Activated T-cell treated with anti-CD3 and anti-CD28 coated beads, Interleukin-2, amount 50 U/mL, for 4 hours (primary cell): ENCODE results near the gene RYR1. TPM values are rescaled to one million over a fixed set of nuclear protein-coding genes. Genes with fewer than 3 reads are reported as not detected.
A peak's percentile ranks its signal among the peaks of the same experiment; 100 is the strongest.
"Not testable (repeated sequence)": the region's sequence is repeated elsewhere in the genome, so short reads cannot be mapped to it uniquely, and the experiment has no call there.

ENCODE experiments used
- ATAC-seq, 2 donors: fragments of 200-7000 bp; cut with Tn5 transposase; one replicate each; pipeline ENCODE4 v1.10.0; 2021
- DNase-seq: peaks from one replicate; pipeline ENCODE4 v3.0.0-alpha.2; 2020
- H3K27me3 Mint-ChIP-seq: one replicate; pipeline ENCODE4 v1.8.0; 2021; ENCODE audit warnings: low read depth, mixed read lengths
- H3K36me3 Mint-ChIP-seq: one replicate; pipeline ENCODE4 v1.8.0; 2022; ENCODE audit warnings: mixed read lengths; ENCODE audit not compliant: insufficient read depth
- H3K4me1 Mint-ChIP-seq: one replicate; pipeline ENCODE4 v1.8.0; 2021; ENCODE audit warnings: low read depth, mixed read lengths
- H3K4me3 Mint-ChIP-seq: one replicate; pipeline ENCODE4 v1.8.0; 2021; ENCODE audit warnings: mild to moderate bottlenecking, moderate library complexity, mixed read lengths
- H3K9me3 Mint-ChIP-seq: one replicate; pipeline ENCODE4 v1.8.0; 2021; ENCODE audit warnings: mixed read lengths
- total RNA-seq, 3 donors: library from RNA; stranded (reverse); gene quantifications; one replicate each; pipeline ENCODE4 v1.2.1, GENCODE V29; 2021

Gene RYR1
- total RNA-seq, 3 donors from 2014 or later = 2.3 to 3.9 (median 3.2) TPM

GRCh38 chr19:38427035-38427677 lies 6.3 kb upstream of the RYR1 start:
- not testable (repeated sequence) for H3K9me3 Mint-ChIP-seq, H3K36me3 Mint-ChIP-seq, H3K27me3 Mint-ChIP-seq, DNase-seq
- ATAC-seq = peak; percentile 79 to 80
- peak overlapping the region; percentile 61 for H3K4me3 Mint-ChIP-seq
- peaks cover 31% of the 10 kb centered on the region for H3K4me1 Mint-ChIP-seq

DNA sequence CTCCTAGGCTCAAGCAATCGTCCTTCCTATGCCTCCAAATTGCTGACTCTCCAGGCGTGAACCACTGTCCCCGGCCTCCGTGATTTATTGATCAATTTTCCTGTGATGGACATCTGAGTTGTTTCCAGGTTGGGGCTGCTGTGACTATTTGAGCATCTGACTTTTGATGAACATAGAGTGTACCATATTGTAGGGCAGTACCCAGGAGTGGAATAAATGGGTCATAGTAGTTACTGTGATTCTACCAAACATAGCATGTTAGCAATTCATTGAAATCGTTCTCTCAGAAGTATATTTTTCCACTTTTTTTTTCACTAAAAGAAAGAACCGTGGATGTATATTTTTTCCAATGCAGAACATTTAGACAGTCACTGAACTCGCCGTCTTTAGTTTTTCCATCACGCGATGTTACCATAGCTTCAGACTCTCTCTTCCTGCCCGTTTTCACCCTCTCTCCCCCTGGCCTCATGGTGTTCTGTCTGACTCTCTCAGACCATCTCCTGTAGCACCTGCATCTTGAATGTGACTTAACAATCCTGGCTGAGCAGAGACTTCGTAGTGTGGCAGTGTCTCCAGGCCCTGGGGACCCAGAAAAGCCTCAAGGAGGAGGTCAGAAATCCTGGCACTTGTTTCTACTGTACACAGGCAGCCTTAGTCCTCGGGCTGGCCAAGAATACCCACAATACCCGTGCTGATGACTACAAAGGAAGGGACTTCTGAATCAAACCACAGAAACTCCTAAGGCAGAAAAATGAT lies 4.3 kb upstream of the RYR1 start:
- peak; percentile 36 to 58 for ATAC-seq
- no peaks in the 10 kb centered on the region for H3K9me3 Mint-ChIP-seq

GRCh38 chr19:38429811-38430156 lies 3.7 kb upstream of the RYR1 start:
- H3K27me3 Mint-ChIP-seq = peaks cover 19% of the 10 kb centered on the region
- H3K36me3 Mint-ChIP-seq = no peaks in the 10 kb centered on the region
- no peaks in the 10 kb centered on the region for H3K9me3 Mint-ChIP-seq
- DNase-seq (no peak), ATAC-seq (no peak)
- peaks cover 37% of the 10 kb centered on the region for H3K4me1 Mint-ChIP-seq
- H3K4me3 Mint-ChIP-seq = no peak overlapping the region

More for the DNA sequence above, 4.3 kb upstream of the RYR1 start:
- Mint-ChIP-seq H3K27me3 (peaks cover 17% of the 10 kb centered on the region), H3K4me3 (peak overlapping the region; percentile 65), H3K36me3 (no peaks in the 10 kb centered on the region), H3K4me1 (peaks cover 35% of the 10 kb centered on the region)
- DNase-seq = no peak

DNA sequence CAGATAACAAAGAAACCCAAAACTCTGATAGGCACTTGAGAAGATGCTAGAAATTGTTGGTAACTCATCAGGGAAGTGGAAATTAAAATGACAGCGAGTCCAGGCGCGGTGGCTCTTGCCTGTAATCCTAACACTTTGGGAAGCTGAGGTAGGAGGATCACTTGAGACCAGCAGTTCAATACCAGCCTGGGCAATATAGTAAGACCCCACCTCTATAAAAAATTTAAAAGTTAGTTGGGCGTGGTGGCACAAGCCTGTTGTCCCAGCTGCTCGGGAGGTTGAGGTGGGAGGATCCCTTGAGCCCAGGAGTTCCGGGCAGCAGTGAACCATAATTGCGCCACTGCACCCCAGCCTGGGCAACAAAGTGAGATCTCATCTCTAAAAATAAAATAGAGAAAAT lies 2.6 kb upstream of the RYR1 start:
- no peak for ATAC-seq
- Mint-ChIP-seq H3K4me3 (no peak overlapping the region), H3K9me3 (no peaks in the 10 kb centered on the region), H3K27me3 (peaks cover 24% of the 10 kb centered on the region), H3K36me3 (no peaks in the 10 kb centered on the region), H3K4me1 (peaks cover 35% of the 10 kb centered on the region)
- DNase-seq = no peak

- ATAC-seq = no peak
- H3K4me3 Mint-ChIP-seq = peak overlapping the region; percentile 58
- no peaks in the 10 kb centered on the region for H3K9me3 Mint-ChIP-seq
- DNase-seq = no peak
- no peaks in the 10 kb centered on the region for H3K36me3 Mint-ChIP-seq
- H3K27me3 Mint-ChIP-seq = peaks cover 30% of the 10 kb centered on the region
- H3K4me1 Mint-ChIP-seq = peaks cover 9% of the 10 kb centered on the region
Observed at GRCh38 chr19:38434549-38435051, 1.1 kb downstream of the RYR1 start.

DNA sequence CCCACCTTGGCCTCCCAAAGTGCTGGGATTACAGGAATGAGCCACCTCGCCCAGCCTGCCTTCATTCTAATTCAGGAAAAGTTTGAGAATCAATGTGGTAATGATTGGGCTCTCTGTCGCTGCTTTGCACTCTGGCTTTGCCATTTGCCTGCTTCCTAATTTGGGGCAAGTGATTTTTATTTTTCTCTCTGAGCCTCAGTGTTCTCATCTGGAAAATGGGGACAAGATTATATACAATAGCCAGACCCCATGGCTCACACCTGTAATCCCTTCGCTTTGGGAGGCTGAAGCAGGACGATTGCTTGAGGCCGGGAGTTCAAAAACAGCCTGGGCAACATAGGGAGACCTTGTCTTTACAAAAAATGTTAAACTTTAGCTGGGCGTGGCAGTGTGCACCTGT lies 3.8 kb downstream of the RYR1 start:
- Mint-ChIP-seq H3K9me3 (no peaks in the 10 kb centered on the region), H3K27me3 (peaks cover 28% of the 10 kb centered on the region), H3K4me1 (peaks cover 6% of the 10 kb centered on the region), H3K4me3 (no peak overlapping the region), H3K36me3 (no peaks in the 10 kb centered on the region)
- ATAC-seq (no peak), DNase-seq (no peak)

GRCh38 chr19:38437917-38438316 lies 4.4 kb downstream of the RYR1 start:
- Mint-ChIP-seq H3K4me1 (peaks cover 6% of the 10 kb centered on the region), H3K36me3 (no peaks in the 10 kb centered on the region)

GRCh38 chr19:38440592-38440991 lies 7.1 kb downstream of the RYR1 start:
- no peaks in the 10 kb centered on the region for H3K36me3 Mint-ChIP-seq
- no peaks in the 10 kb centered on the region for H3K9me3 Mint-ChIP-seq
- no peak overlapping the region for H3K4me3 Mint-ChIP-seq
- H3K27me3 Mint-ChIP-seq = peaks cover 18% of the 10 kb centered on the region
- H3K4me1 Mint-ChIP-seq = no peaks in the 10 kb centered on the region
- ATAC-seq (no peak), DNase-seq (no peak)

More at GRCh38 chr19:38437917-38438316, 4.4 kb downstream of the RYR1 start:
- Mint-ChIP-seq H3K4me3 (no peak overlapping the region), H3K27me3 (peaks cover 30% of the 10 kb centered on the region), H3K9me3 (no peaks in the 10 kb centered on the region)
- ATAC-seq = no peak
- DNase-seq = no peak

GRCh38 chr19:38441657-38442348 lies 8.3 kb downstream of the RYR1 start:
- Mint-ChIP-seq H3K36me3 (no peaks in the 10 kb centered on the region), H3K27me3 (peaks cover 14% of the 10 kb centered on the region), H3K4me3 (no peak overlapping the region), H3K9me3 (no peaks in the 10 kb centered on the region), H3K4me1 (no peaks in the 10 kb centered on the region)
- ATAC-seq (peak in 1 of 2 donors; percentile 37), DNase-seq (no peak)

DNA sequence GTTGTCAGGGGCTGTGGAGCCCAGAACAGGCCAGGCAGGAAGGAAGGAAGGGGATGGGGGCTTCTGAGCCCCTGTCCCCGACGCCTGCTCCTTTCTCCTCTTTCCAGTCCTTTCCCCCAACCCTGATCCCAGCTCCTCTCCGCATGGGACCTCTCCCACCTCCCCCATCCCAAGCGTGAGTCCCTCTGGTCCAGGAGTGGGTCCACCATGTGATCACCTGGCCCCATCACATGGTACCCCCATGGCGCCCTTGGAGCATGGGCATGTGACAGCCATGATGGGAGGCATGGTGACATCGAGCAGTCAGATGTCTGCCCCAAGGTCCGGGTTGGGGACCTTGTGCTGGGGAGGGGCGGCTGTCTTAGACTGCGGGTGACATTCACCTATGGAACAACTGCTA lies 9.2 kb downstream of the RYR1 start:
- no peaks in the 10 kb centered on the region for H3K36me3 Mint-ChIP-seq
- ATAC-seq (no peak), DNase-seq (no peak)
- H3K9me3 Mint-ChIP-seq = no peaks in the 10 kb centered on the region
- no peaks in the 10 kb centered on the region for H3K4me1 Mint-ChIP-seq
- H3K4me3 Mint-ChIP-seq = no peak overlapping the region
- H3K27me3 Mint-ChIP-seq = peaks cover 10% of the 10 kb centered on the region

DNA sequence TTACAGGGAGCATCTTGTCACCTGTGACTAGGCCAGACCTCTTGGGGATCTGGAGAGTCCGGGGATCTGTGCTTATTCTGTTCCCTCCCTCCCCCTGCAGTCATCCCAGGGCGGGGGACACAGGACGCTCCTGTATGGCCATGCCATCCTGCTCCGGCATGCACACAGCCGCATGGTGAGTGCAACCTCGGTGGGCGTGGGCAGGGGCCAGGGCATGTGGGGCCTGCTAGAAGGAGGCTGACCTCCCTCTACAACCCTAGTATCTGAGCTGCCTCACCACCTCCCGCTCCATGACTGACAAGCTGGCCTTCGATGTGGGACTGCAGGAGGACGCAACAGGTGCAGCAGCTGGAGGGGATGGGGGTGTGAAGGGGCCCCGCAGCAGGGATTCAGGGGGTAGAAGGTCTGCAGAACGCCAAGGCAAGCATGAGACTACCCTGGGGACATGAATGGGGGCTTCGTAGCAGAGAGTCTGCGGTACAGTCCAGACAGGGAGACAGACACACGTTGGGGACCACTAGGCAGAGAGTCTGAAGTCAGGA lies 10.0 kb downstream of the RYR1 start:
- Mint-ChIP-seq H3K4me3 (no peak overlapping the region), H3K4me1 (no peaks in the 10 kb centered on the region), H3K27me3 (peaks cover 10% of the 10 kb centered on the region), H3K36me3 (no peaks in the 10 kb centered on the region), H3K9me3 (no peaks in the 10 kb centered on the region)
- ATAC-seq (no peak), DNase-seq (no peak)

- Mint-ChIP-seq H3K9me3 (no peaks in the 10 kb centered on the region), H3K27me3 (peaks cover 10% of the 10 kb centered on the region), H3K4me3 (no peak overlapping the region), H3K36me3 (no peaks in the 10 kb centered on the region), H3K4me1 (no peaks in the 10 kb centered on the region)
- no peak for DNase-seq
- no peak for ATAC-seq
Observed at GRCh38 chr19:38444026-38444425, 10.5 kb downstream of the RYR1 start.

- Mint-ChIP-seq H3K27me3 (peaks cover 10% of the 10 kb centered on the region), H3K4me1 (no peaks in the 10 kb centered on the region), H3K4me3 (no peak overlapping the region), H3K36me3 (no peaks in the 10 kb centered on the region), H3K9me3 (no peaks in the 10 kb centered on the region)
- ATAC-seq (no peak), DNase-seq (no peak)
Observed at GRCh38 chr19:38445362-38445761, 11.9 kb downstream of the RYR1 start.

GRCh38 chr19:38448225-38448624 lies 14.7 kb downstream of the RYR1 start:
- H3K9me3 Mint-ChIP-seq = no peaks in the 10 kb centered on the region
- H3K36me3 Mint-ChIP-seq = no peaks in the 10 kb centered on the region
- ATAC-seq (no peak), DNase-seq (no peak)
- H3K4me3 Mint-ChIP-seq = no peak overlapping the region
- H3K27me3 Mint-ChIP-seq = peaks cover 2% of the 10 kb centered on the region
- H3K4me1 Mint-ChIP-seq = no peaks in the 10 kb centered on the region
